C4-2B (cell line): ENCODE results near the gene SDK2.

Experiments
- ZFX ChIP-seq: fragments of 450-650 bp; IDR thresholded peaks from 2 replicates; pipeline ENCODE4 v1.6.1; 2017
- TF ChIP-seq, protein P1 (sequence below): fragments of 450-650 bp; conservative IDR thresholded peaks from 2 replicates; pipeline ENCODE4 v1.5.1; 2017; ENCODE audit warnings: mild to moderate bottlenecking

GRCh38 chr17:73592079-73592415 is 52.2 kb downstream of the SDK2 start:
- TF ChIP-seq, protein P1, sequence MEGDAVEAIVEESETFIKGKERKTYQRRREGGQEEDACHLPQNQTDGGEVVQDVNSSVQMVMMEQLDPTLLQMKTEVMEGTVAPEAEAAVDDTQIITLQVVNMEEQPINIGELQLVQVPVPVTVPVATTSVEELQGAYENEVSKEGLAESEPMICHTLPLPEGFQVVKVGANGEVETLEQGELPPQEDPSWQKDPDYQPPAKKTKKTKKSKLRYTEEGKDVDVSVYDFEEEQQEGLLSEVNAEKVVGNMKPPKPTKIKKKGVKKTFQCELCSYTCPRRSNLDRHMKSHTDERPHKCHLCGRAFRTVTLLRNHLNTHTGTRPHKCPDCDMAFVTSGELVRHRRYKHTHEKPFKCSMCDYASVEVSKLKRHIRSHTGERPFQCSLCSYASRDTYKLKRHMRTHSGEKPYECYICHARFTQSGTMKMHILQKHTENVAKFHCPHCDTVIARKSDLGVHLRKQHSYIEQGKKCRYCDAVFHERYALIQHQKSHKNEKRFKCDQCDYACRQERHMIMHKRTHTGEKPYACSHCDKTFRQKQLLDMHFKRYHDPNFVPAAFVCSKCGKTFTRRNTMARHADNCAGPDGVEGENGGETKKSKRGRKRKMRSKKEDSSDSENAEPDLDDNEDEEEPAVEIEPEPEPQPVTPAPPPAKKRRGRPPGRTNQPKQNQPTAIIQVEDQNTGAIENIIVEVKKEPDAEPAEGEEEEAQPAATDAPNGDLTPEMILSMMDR: no peak
- TF ChIP-seq ZFX: no peak
